Large intestine (tissue), 12 donors: ENCODE data around the gene AXDND1. TPM values are rescaled to one million over a fixed set of nuclear protein-coding genes. Genes with fewer than 3 reads are reported as not detected.

ENCODE experiments used
- DNase-seq, 2 donors: peaks; one replicate each; pipeline versions ENCODE4 v3.0.0 to v3.0.0-alpha.2; 2013
- H3K27ac ChIP-seq: one replicate; pipeline ENCODE4 v1.5.1; 2013; ENCODE audit warnings: low read length
- H3K27me3 ChIP-seq: 2 replicates; pipeline ENCODE4 v1.6.1; 2013; ENCODE audit warnings: low read length; ENCODE audit not compliant: control insufficient read depth, insufficient read depth
- H3K36me3 ChIP-seq: 2 replicates; pipeline ENCODE4 v1.6.1; 2013; ENCODE audit warnings: low read length; ENCODE audit not compliant: control insufficient read depth, insufficient read depth
- H3K4me1 ChIP-seq: one replicate; pipeline ENCODE4 v1.6.1; 2013; ENCODE audit warnings: low read length; ENCODE audit not compliant: control insufficient read depth, insufficient read depth
- H3K4me3 ChIP-seq: one replicate; pipeline ENCODE4 v1.5.1; 2013; ENCODE audit warnings: low read length
- H3K9me3 ChIP-seq: one replicate; pipeline ENCODE4 v1.6.1; 2013; ENCODE audit warnings: mild to moderate bottlenecking, low read depth, low read length, moderate library complexity; ENCODE audit not compliant: control insufficient read depth
- WGBS: methylation state at CpG from one replicate; pipeline ENCODE4 v1.1.5; 2013; ENCODE audit warnings: low lambda C conversion rate; ENCODE audit not compliant: insufficient coverage; 5-methylcytosine and 5-hydroxymethylcytosine counted together
- long read RNA-seq, 11 donors: transcript quantifications; one replicate each; lab custom pipeline, GENCODE V29; 2026
- polyA plus RNA-seq: library from polyadenylated mRNA; unstranded; fragments of 120-200 nt; gene quantifications from one replicate; pipeline ENCODE4 v1.2.1, GENCODE V29; 2013

Gene AXDND1, protein sequence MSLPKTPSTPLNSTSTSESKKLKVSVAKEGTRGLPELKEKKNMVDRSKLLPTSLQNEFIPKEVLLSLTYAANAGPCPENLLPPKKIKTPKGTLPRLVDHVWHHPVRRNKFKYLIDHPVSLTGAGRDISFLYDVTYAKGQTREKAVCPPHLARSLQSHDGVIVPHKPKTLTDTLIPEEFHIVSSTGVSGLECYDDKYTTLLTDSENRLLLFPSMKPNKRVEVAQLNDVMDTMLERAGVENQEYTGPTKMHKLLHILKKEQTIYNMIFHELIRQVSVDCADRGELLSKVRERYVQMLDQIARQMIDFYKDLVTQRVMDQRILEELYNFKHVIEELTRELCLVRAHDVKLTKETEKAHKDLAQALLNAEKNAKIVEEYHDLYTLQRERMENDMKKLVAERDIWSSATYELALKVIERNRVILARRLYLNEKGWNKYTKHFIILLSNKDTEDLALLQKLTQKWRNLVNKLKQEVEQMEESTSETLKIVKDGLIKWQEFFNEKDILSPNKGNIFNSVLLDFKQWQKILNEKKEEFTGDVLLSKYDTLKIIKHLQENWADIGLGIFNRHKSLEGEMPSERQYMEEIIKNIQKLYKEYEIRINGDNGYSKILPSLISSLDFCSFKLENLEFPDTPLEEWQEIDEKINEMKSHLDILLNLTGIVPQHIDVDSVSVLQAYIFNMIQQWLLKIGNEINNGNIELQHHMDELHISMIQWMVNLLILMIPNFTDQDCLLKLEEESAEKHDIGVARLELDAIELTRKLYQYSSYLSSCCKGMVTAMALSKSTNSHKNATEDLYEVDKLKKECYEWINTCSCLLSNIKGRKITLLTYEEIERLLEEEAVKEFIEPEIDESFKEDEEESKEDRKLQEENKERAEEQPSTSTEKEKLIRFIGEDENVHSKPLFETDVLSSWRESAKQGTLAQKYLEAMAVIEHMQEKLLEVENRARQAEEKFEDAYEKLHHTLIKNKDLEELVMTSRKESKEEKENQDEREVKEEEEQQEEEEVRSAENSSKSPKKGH
- 0.36 TPM for polyA plus RNA-seq
- long read RNA-seq, donor 1, result 0 reads
- long read RNA-seq, donor 2, result 0 reads
- long read RNA-seq, donor 3, result 0 reads
- long read RNA-seq, donor 4, result 0 reads
- long read RNA-seq, donor 5, result 0 reads
- long read RNA-seq, donor 6, result 0 reads
- long read RNA-seq, donor 7, result 0 reads
- long read RNA-seq, donor 8, result 0 reads
- long read RNA-seq, donor 9, result 0 reads
- long read RNA-seq, donor 10, result 0 reads
- long read RNA-seq, donor 11, result 0 reads

DNA sequence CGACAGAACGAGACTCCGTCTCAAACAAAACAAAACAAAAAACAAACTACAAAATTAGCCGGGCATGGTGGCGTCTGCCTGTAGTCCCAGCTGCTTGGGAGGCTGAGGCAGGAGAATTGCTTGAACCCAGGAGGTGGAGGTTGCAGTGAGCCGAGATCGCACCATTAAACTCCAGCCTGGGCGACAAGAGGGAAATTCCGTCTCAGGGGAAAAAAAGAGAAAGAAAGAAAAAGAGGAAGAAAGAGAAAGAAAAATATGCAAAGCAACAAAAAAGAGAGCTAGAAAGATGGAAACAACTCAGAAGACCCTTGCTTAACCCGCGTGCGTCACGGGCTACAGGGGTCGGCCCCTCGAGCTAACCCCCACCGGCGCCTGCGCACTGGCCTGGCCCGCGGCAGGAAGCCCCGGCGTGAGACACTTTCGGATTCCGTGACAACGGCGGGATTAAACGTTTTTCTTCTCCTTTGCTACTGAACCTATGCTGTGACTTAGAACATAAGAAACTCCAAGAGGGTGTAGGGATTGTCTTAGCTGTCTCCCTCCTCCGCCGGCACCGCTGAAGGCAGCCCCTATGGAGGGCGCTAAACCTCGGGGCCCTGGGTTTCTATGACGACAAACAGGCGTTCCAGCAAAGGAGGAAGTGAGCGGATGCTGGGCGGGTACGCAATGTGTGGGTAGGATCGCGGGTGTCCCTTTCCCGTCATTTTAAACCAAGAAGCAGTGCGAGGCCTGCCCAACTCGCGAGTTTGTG is at the start of gene AXDND1:
Gene AXDND1, plus strand, starts transcription at position 630 of the 751 bp plus-strand sequence. CDS start 539 bp downstream, outside the sequence.
- peak within 1 kb of the TSS; percentile 94 for H3K27ac ChIP-seq
- peak within 1 kb of the TSS; percentile 88 for H3K4me3 ChIP-seq
- H3K4me1 ChIP-seq, result no peaks in the 10 kb centered on the region
- WGBS, result 27% methylated on average over 2 of the region's 43 CpGs
- no peaks in the 10 kb centered on the region for H3K27me3 ChIP-seq
- H3K36me3 ChIP-seq, result no peaks in the 10 kb centered on the region
- H3K9me3 ChIP-seq, result no peaks in the 10 kb centered on the region
- peak; percentile 84 to 94 for DNase-seq

DNA sequence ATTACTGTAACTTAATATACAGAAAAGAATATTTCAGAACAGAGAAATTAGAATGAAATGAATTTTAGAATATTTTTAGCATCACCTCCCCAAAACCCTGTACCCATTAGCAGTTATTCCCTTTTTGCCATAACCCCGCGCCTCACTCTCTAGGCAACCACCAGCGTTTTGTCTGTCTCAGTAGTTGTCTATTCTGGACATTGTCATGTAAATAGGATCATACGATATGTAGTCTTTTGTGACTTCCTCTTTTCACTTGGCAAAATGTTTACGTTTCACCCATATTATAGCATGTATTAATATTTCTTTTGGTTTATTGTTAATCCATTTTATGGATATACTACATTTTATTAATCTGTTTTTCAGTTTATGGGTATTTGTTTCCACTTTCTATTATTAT is 47.3 kb upstream of the AXDND1 start:
- Histone ChIP-seq H3K27ac (no peak overlapping the region), H3K9me3 (no peaks in the 10 kb centered on the region), H3K27me3 (no peaks in the 10 kb centered on the region), H3K4me3 (no peak overlapping the region), H3K4me1 (no peaks in the 10 kb centered on the region), H3K36me3 (peaks cover 4% of the 10 kb centered on the region)
- 100% methylated on average over 1 of the region's 5 CpGs for WGBS
- no peak for DNase-seq

DNA sequence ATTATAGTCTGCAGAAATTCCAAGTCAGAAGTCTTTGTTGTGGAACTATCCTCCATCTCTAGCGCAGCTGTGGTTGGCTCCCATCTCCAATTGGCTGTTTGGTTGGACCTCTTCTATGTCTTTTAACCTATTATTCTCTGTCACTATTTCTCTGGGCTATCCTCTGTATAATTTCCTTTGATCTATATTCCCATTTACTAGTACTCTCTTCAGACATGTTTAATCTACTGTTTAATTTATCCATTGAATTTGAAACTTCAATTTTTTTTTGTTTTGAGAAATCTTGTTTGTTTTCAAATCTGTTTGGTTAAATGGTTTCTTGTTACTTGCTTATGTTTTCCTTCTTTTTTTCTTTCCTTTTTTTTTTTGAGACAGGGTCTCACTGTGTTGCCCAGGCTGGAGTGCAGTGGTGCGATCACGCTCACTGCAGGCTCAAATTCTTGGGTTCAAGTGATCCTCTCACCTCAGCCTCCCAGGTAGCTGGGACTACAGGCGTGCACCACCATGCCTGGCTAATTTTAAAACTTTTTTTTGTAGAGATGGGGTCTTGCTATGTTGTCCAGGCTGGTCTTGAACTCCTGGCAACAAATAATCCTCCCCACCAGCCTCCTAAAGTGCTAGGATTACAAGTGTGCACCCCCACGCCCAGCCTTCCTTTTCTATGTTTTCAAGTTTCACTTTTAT is 44.1 kb upstream of the AXDND1 start:
- peaks cover 4% of the 10 kb centered on the region for H3K36me3 ChIP-seq
- no peak for DNase-seq
- H3K27me3 ChIP-seq, result no peaks in the 10 kb centered on the region
- no peaks in the 10 kb centered on the region for H3K9me3 ChIP-seq
- no peak overlapping the region for H3K4me3 ChIP-seq
- 100% methylated on average over 3 of the region's 5 CpGs for WGBS
- no peaks in the 10 kb centered on the region for H3K4me1 ChIP-seq
- no peak overlapping the region for H3K27ac ChIP-seq

DNA sequence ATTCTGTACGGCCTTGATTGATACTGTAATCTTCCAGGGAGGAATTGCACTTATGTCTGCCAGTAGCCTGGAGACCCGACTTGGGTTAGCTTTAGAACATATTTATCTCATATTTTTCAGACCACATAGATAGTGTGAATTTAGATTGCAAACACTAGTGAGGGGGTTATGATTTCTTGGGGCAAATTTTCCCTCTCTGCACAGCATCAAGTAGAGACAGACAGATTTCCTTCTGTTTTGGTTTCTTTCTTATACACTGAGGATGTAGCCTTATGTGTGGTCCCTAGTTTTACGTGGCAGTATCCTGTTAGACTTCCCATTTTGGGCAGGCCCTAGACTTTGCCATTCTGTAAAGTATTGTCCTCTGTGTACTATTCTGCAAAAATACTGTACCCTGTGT is 43.2 kb upstream of the AXDND1 start:
- Histone ChIP-seq H3K4me3 (no peak overlapping the region), H3K27me3 (no peaks in the 10 kb centered on the region), H3K27ac (no peak overlapping the region), H3K4me1 (no peaks in the 10 kb centered on the region), H3K36me3 (peaks cover 4% of the 10 kb centered on the region), H3K9me3 (no peaks in the 10 kb centered on the region)
- no CpG with 5 or more reads among the region's 3 CpGs for whole genome bisulfite sequencing
- DNase-seq, result no peak

DNA sequence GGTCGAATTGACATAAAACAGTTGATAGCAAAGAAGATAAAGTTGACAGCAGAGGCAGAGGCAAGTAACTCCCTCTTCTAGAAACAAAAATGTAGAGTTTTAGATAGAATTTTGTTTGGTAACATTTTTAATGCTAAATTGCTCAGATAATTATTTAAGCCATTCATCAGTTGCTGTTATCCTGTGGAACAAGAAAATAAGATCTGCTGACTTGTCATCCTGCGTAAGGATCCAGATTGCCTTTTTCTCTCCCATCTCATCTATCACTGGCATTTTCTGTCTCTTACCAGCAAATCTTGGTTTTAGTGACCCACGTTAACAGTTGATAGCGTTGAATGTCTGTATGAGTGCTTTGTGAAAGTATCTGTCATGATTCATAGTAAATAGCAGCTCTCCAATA is 42.3 kb upstream of the AXDND1 start:
- Histone ChIP-seq H3K36me3 (peaks cover 4% of the 10 kb centered on the region), H3K9me3 (no peaks in the 10 kb centered on the region), H3K4me1 (no peaks in the 10 kb centered on the region), H3K4me3 (no peak overlapping the region), H3K27me3 (no peaks in the 10 kb centered on the region), H3K27ac (no peak overlapping the region)
- DNase-seq, result no peak
- WGBS, result 20% methylated on average over 1 of the region's 4 CpGs

DNA sequence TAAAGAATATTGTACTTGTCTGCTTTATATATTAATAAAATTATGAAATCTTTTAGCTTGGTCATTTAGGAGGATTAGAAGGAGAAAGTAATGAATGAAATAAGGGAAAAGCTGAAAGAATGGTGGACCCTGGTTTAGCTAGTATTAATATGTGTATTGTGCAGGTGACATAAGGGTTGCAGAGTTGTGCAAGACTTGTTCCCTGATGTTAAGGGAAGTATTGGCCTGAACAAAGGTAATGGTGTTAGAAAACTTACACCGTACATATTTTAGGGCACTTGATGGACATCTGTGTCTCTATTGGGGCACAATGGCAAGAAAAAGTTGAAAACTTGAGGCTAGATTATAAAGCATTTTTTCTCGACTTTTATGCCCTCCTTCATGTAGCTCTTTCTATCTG is 39.9 kb upstream of the AXDND1 start:
- H3K27ac ChIP-seq, result no peak overlapping the region
- H3K36me3 ChIP-seq, result peaks cover 5% of the 10 kb centered on the region
- no peak overlapping the region for H3K4me3 ChIP-seq
- H3K27me3 ChIP-seq, result no peaks in the 10 kb centered on the region
- H3K4me1 ChIP-seq, result no peaks in the 10 kb centered on the region
- DNase-seq, result no peak
- WGBS, result 64% methylated on average over 2 of the region's 2 CpGs
- H3K9me3 ChIP-seq, result no peaks in the 10 kb centered on the region

DNA sequence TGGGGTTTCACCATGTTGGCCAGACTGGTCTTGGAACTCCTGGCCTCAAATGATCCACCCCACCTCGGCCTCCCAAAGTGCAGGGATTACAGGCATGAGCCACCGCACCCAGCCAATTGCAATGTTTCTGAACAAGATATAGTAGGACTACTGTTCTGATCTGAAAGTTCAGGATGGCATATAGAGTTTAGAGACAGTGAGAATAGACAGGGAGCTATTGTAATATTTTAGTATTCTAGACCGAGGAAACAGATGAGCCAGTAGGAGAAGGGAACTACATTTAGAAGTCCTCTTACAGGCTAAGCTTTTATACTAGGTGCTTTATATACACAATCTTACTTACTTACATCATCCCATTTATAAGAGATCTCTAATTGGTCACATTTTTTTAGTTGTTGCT is 39.0 kb upstream of the AXDND1 start:
- no peak for DNase-seq
- no peaks in the 10 kb centered on the region for H3K27me3 ChIP-seq
- no peaks in the 10 kb centered on the region for H3K4me1 ChIP-seq
- no peak overlapping the region for H3K27ac ChIP-seq
- WGBS, result 100% methylated on average over 1 of the region's 3 CpGs
- H3K36me3 ChIP-seq, result peaks cover 3% of the 10 kb centered on the region
- no peak overlapping the region for H3K4me3 ChIP-seq
- H3K9me3 ChIP-seq, result no peaks in the 10 kb centered on the region

DNA sequence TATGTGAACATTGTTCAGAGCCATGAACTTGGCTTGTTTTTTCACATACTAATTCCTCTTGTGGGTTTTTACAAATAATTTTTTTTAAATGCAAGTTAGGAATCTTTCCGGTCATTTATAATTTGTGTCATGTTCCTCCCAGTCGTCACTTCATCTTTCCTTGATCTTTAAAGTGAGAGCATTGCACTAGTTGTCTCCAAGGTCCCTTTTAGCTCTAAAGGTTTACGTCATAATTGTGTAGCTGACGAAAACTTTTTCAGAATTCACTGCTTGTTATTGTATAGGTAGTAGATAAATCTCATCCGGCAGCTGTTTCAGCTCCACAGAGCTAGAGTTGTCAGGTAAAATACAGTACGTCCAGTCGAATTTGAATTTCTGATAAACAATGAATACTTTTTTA is 38.6 kb upstream of the AXDND1 start:
- Histone ChIP-seq H3K36me3 (peaks cover 3% of the 10 kb centered on the region), H3K27ac (no peak overlapping the region), H3K4me3 (no peak overlapping the region), H3K27me3 (no peaks in the 10 kb centered on the region), H3K9me3 (no peaks in the 10 kb centered on the region), H3K4me1 (no peaks in the 10 kb centered on the region)
- no peak for DNase-seq
- WGBS, result 88% methylated on average over 4 of the region's 7 CpGs

DNA sequence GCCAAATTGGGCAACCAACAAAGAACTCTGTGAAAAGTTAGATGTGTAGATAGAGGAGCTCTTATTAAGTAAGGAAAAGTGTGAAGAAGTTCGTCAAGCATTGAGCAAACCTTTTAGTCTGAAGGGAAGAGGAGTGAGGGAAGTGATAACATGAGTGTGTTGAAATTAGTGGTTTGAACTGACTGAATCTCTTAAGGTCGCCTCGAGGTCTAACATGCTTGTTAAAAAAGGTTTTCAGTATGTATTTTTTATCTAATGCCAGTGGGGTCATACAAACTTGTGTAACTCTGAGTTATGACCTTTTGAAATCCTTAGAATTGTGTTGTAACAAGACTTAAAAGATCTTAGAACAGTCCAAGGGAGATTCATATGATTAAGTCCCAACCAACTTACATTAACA is 38.1 kb upstream of the AXDND1 start:
- no peak overlapping the region for H3K4me3 ChIP-seq
- whole genome bisulfite sequencing, result 75% methylated on average over 2 of the region's 3 CpGs
- H3K4me1 ChIP-seq, result no peaks in the 10 kb centered on the region
- no peak overlapping the region for H3K27ac ChIP-seq
- DNase-seq, result peak in 1 of 2 donors; percentile 7
- peaks cover 3% of the 10 kb centered on the region for H3K36me3 ChIP-seq
- no peaks in the 10 kb centered on the region for H3K9me3 ChIP-seq
- H3K27me3 ChIP-seq, result no peaks in the 10 kb centered on the region
